Endometrial microvascular endothelial cells (primary cell): ENCODE measurements around the gene IRF2BPL. TPM values are rescaled to one million over a fixed set of nuclear protein-coding genes. Genes with fewer than 3 reads are reported as not detected.

Experiments
- in situ Hi-C: cut with HindIII; loops from 2 replicates; pipeline ENCODE4 v1.10.0; 2017; ENCODE audit warnings: low sequenced_read_pairs, low pct_unique_long_range_greater_than_20kb; ENCODE audit errors: inconsistent ontology term
- total RNA-seq: library from RNA; depleted of rRNA; stranded (reverse); fragments of >200 nt; gene quantifications from one replicate; pipeline ENCODE4 v1.2.3, GENCODE V29; 2015; ENCODE audit errors: inconsistent ontology term

Gene IRF2BPL
- total RNA-seq, 1 donor from 2014 or later: 21.6 TPM

- in situ Hi-C loops: no loop called here
These were observed 27.9 kb downstream of the IRF2BPL start for GRCh38 chr14:77000340-77001270.

- in situ Hi-C loops: no loop called here
These were observed 29.6 kb downstream of the IRF2BPL start for GRCh38 chr14:76998910-76999309.

DNA sequence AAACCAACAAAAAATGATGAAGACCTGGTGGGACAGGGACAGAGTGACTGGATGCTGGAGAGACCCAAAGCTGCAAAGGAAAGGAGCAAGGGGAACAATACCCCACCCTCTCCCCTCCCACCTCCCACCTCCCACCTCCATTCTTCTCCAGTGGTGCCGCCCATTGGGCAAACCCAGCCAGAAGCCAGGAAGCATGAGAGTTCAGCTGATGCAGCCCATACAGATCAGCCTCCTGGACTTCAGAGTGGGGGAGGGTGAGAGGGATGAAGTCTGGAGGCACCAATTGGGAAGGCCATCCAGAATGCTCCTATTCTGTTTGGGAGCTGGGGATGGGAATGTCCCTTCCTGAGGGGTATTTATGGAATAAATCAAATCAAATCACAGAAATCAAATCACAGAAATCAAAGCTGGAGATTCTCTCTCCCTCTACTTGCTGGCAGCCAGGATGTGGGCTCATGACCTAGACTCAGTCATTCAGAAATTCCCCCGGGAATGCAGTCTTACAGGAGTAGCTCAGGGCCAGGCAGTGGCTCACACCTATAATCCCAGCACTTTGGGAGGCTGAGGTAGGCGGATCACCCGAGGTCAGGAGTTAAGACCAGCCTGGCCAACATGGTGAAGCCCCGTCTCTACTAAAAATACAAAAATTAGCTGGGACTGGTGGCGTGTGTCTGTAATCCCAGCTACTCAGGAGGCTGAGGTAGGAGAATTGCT, 31.1 kb downstream of the IRF2BPL start:
- in situ Hi-C loops: no loop called here

DNA sequence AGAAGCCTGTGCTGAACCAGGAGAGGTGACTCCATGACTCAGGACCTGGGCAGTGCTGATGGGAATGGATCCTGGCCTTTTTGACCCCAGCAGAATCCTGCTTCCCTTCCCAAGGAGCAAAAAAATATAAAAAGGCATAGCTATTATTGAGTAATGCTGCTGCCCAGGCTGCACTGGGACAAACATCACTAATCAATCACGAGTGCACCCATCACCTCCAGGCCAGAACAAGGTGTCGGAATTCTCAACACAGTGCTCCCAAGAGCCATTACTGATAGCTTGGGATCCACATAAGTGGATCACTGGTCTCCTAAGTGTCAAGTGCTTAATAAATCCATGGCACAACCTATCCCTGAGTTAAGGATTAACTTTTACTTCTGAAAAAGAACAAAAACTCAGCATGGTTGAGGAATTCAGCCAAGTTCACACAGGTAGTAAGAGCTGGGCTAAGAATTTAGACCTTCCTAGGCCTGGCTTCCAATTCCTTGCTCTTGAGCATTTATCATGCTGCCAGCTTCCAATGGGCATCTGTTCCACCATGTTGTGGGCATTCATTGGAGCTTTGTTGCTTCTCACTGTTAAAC, 31.9 kb downstream of the IRF2BPL start:
- in situ Hi-C loops: no loop called here

GRCh38 chr14:76995279-76996035, 33.1 kb downstream of the IRF2BPL start:
- in situ Hi-C loops: no loop called here

DNA sequence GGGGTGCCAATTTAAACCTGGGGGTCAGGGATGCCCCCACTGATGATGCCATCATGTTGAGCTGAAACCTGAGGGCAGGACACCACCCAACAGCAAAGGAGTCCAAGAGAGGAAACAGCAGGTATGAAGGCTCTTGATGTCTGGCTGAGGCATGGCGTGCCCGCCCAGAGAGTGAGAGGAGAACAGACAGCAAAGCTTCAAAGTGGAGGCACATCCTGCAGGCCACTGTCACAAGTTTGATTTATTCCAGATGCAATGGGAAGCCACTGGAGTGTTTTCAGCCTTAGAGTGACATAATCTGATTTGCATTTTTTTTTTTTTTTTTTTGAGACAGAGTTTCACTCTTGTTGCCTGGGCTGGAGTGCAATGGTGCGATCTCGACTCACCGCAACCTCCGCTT, 34.8 kb downstream of the IRF2BPL start:
- in situ Hi-C loops: no loop called here

DNA sequence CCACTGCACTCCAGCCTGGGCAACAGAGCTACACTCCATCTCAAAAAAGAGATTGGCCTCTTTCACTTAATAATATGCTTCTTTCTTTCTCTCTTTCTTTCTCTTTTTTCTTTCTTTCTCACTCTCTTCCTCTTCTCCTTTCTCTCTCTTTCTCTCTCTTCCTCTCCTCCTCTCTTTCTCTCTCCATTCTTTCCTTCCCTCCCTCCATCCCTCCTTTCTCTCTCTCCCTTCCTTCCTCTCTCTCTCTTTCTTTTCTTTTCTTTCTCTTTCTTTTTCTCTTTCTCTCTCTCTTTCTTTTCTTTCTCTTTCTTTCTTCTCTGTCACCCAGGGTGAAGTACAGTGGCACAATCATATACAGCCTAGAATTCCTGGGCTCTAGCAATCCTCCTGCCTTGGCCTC, 38.4 kb downstream of the IRF2BPL start:
- in situ Hi-C loops: no loop called here

DNA sequence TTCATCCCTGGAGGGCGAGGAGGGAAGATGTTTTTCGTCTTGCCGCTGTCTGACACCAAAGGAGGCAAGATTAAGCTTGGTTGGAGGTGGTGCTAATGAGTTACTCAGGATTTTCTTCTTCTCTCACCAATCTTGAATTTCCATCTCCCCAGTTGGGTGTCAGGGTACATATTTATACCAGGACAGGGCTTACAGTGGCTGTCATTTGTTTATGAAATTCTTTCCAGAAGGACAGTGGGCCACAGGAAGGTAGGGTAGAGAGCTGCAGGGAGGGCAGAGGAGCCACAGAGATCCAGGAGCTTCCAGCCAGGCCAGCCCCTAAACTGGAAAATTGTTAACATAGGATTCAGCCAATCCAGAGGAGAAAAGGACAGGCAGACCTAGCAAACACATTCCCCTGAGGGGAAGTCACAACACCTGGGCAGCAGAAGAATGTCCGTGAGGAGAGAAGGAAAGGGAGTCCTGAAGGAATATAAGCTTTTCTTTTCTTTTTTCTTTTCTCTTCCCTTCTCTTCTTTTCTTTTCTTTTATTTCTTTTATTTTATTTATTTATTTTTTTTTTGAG, 40.5 kb downstream of the IRF2BPL start:
- in situ Hi-C loops: no loop called here

DNA sequence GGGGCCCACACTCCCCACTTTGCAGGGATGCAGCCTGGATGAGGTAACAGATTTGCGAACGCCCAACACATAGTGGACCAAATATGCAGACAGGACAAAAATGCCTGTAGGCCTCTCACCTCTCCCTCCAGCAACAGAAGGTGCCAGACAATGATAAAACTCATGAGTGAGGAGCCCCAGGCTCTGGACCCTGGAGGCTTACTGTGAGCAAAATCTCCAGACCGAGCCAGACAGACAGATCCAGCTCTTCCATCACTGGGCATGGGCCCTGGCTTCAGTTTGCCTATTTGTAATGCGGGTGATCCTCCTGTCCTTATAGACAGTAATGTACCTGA, 42.3 kb downstream of the IRF2BPL start:
- in situ Hi-C loops: no loop called here

GRCh38 chr14:76985540-76986230, 42.8 kb downstream of the IRF2BPL start:
- in situ Hi-C loops: no loop called here

- in situ Hi-C loops: no loop called here
These were observed 43.6 kb downstream of the IRF2BPL start for GRCh38 chr14:76984787-76985375.

DNA sequence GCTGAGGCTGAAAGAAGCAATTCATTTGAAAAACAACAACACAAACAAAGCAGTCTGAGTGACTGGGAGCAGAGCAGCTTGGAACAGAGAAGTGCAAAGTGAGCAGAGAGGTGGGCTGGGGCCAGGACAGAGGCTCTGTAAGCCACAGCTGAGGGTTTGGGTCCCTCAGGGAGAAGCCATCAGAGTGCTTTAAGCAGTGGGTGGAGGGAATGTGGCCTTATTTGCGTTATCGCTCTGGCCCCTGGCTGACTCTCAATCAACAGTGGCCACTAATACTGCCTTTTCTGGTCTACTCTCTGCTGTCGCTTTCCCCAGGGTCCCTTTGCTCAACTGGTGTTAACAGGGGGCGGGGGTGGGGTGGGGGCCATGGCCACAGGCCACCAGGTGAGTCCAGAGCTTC, 44.2 kb downstream of the IRF2BPL start:
- in situ Hi-C loops: no loop called here

GRCh38 chr14:76981670-76982069, 46.8 kb downstream of the IRF2BPL start:
- in situ Hi-C loops: no loop called here

GRCh38 chr14:76977793-76978720, 50.5 kb downstream of the IRF2BPL start:
- in situ Hi-C loops: no loop called here

DNA sequence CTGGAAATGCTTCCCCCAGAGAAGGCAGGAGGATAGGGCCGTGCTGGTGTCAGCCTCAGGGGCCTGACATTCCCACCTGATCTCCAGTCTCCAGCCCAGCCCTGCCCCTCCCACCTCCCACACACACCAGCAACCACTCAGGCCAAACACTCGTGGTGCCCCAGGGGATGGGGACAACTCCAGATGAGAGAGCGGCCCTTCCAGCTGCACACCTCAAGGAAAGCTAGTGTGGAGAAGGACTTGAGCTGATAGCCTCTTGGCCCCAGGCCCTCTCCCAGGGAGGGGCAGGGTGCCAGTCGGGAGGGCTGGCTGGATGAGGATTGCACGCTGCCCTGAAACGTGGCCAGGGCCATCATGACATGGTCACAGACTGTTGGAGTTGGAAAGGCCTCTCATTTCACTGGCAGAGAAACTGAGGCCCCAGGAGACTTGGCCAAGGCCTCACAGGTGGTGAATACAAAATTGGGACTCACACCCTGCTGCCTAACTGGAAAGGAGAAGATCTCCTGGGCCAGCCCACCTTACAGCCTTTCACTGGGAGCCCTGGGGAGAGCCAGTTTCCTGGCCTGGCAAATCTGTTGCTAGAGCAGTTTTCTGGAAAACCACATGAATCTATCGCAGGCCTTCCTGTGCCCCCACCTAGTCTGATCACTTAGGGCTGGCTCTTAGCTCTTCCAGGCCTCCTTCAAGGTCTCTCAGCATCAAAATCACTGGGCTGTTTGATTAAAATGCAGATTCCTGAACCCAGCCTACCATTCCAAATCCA, 52.1 kb downstream of the IRF2BPL start:
- in situ Hi-C loops: no loop called here

DNA sequence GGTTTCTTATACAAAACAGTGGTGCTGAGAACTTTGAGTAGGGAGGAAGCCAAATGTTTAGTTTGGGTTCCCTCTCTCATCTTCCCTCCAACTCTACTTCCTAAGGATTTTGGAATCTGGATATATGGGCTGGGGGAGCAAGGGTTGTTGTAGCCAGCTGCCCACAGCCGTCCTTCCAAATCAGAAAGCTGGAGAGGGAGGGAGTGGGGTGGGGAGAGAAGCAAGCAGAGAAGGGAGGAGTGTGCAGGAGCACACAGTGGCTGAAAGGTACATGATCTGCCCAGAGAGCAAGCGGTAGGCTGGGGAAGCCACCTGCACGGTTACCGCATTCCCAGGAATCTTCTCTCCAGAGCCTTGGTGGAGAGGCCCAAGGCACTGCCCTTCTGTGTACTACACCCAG, 52.7 kb downstream of the IRF2BPL start:
- in situ Hi-C loops: no loop called here
